AG09309 (cell line): ENCODE data around the gene PPP6R2.

ENCODE experiments used
- DNase-seq: peaks from one replicate; pipeline ENCODE4 v3.0.0-alpha.2; 2010; ENCODE audit warnings: low read depth
- H3K4me3 ChIP-seq: 2 replicates; pipeline ENCODE4 v1.5.1; 2011; ENCODE audit warnings: mild to moderate bottlenecking, low read depth, low read length, moderate library complexity; ENCODE audit not compliant: control insufficient read depth
- TF ChIP-seq, protein P1 (sequence below): IDR thresholded peaks from 2 replicates; pipeline ENCODE4 v1.5.1; 2011; ENCODE audit warnings: mild to moderate bottlenecking, low read depth, low read length, inconsistent platforms; ENCODE audit not compliant: insufficient read depth, control insufficient read depth; ENCODE audit errors: missing control alignments

Gene PPP6R2

DNA sequence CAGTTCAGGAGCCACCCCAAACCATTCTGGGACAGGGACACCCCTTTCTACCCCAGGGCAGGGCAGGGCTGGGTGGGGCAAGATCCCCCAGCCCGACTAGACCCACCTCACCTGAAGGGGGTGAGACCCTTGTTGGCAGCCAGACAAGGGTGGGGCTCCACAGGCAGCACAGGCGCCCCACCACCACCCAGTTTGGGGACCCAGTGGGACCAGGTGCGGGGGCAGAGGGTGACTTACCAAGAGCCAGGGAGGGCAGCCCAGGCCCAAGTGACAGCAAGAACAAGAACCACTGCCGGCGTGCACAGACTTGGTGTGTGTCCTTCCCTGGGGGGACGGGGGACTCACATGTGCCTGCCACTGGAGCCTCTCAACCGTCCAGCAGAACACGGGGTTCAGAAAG lies 140.4 kb downstream of the PPP6R2 start:
- DNase-seq, result no peak
- TF ChIP-seq, protein P1, sequence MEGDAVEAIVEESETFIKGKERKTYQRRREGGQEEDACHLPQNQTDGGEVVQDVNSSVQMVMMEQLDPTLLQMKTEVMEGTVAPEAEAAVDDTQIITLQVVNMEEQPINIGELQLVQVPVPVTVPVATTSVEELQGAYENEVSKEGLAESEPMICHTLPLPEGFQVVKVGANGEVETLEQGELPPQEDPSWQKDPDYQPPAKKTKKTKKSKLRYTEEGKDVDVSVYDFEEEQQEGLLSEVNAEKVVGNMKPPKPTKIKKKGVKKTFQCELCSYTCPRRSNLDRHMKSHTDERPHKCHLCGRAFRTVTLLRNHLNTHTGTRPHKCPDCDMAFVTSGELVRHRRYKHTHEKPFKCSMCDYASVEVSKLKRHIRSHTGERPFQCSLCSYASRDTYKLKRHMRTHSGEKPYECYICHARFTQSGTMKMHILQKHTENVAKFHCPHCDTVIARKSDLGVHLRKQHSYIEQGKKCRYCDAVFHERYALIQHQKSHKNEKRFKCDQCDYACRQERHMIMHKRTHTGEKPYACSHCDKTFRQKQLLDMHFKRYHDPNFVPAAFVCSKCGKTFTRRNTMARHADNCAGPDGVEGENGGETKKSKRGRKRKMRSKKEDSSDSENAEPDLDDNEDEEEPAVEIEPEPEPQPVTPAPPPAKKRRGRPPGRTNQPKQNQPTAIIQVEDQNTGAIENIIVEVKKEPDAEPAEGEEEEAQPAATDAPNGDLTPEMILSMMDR, result no peak
- no peak overlapping the region; the same call in 1 of the 2 replicates for H3K4me3 ChIP-seq

DNA sequence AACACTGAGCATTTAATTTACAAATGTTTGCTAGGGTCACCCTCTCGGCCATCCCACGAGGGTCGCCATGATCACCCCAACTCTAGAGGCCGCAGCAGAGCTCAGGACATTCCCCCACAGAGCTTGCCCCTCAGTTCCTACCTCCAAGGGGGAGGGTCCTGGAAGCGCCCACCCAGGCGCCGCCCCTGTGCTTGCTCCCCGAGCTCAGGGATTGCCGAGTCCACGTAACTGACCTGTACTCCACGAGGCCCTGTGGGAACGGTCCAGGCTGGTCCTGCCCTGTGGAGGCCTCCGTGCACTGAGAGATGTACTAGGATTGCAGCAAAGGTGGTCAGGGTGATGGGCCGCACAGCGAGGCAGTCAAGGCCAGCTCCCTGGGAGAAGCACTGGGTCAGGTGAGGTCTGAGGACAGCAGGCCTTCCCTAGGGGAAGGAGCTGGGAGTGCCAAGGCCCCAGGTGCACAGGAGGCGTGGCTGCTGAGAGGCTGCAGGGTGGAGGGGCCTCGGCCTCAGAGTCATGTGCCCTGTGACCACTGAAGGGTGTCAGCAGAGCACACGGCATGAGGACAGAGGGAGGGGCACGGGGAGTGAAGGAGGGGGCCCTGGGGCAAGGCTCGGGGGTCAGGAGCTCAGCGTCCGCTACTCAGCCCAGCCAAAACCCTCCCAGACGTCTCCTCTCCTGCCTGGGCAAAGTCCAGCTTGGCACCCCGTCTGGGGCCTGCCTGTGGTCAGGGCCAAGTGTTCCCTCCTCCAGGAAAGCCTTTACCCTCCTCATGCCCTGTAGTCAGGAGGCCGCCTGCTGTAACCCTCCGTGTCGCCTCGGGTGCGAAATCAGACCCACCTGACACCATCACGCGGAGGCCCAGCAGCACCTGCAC lies 141.1 kb downstream of the PPP6R2 start:
- no peak for DNase-seq
- TF ChIP-seq, protein P1, result no peak
- no peak overlapping the region for H3K4me3 ChIP-seq

DNA sequence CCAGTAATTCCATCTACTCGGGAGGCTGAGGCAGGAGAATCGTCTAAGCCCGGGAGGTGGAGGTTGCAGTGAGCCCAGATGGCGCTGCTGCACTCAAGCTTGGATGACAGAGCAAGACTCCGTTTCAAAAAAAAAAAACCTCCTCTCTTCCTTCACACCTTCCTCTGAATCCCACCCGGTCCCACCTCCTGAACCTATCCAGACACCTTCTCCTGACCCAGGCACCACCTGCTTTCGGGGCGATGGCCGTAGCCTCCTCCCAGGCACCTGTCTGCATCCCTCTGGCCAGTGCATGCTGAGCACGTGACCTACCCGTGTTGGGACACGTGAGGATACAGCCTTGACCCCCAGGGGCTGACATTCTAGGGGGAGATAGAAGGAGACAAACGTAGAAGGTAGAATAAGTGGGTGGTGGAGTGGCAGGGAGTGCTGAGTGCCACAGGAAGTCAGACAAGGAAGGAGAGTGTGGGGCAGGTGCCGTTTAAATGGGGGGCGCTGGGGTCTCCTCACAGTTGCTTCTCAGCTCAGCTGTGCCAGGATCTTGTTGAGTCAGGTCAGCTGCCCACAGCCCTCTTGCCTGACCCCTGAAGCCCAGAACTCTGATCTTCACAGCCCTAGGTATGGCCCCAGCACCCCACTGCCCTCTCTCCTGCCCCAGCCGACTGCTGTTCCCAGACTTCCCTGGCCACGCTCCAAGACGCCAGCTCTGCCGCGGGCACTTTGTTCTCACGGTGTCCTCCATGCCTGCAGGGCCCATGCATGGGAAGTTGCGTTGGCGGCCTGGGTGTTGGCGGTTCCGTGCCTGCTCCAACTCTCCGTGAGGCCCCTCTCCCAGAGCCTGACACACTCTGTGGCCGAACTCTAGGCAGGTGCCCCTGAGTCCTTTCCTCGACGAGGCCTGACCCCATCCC lies 142.3 kb downstream of the PPP6R2 start:
- no peak overlapping the region for H3K4me3 ChIP-seq
- TF ChIP-seq, protein P1, result no peak
- DNase-seq, result no peak

DNA sequence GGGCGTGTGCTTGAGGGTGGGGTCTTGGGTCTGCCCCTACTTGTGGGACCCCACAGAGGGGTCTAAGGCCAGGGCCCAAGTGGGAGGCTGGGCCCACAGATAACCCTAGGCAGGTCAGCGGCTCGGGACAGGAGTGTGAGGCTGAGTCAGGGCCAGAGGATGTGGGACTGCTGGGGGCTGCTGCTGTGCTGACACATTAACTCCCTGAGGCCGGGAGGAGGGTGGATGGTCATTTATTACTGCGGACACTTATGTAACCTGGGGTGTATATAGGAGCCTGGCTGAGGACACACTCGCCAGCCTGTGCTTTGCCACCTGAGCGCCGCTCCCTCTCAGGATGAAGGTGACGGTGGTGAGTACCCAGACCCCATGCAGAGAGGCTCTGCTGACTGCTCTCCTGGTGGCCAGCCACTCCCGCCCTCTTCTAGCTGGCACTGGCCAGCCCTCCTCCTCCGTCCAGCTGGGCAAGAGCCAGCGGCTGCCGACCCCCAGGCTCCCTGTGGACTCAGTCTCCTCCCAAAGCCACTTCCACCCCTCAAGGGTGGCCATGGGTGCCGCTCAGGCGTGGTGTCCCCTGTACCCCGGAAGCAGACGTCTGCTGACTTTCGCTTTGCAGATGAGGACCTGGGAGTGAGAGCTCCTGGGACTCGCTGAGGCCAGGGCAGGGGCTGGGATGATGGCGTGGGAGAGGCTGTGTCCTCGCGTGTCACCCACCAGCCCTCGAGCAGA lies 143.6 kb downstream of the PPP6R2 start, which contains the start of gene MIOX:
Gene MIOX, plus strand, starts transcription at position 299 of the 729 bp plus-strand sequence. Its CDS starts 39 bp downstream, at position 338.
- TF ChIP-seq, protein P1, result no peak
- H3K4me3 ChIP-seq, result no peak within 1 kb of the TSS
- DNase-seq, result no peak

DNA sequence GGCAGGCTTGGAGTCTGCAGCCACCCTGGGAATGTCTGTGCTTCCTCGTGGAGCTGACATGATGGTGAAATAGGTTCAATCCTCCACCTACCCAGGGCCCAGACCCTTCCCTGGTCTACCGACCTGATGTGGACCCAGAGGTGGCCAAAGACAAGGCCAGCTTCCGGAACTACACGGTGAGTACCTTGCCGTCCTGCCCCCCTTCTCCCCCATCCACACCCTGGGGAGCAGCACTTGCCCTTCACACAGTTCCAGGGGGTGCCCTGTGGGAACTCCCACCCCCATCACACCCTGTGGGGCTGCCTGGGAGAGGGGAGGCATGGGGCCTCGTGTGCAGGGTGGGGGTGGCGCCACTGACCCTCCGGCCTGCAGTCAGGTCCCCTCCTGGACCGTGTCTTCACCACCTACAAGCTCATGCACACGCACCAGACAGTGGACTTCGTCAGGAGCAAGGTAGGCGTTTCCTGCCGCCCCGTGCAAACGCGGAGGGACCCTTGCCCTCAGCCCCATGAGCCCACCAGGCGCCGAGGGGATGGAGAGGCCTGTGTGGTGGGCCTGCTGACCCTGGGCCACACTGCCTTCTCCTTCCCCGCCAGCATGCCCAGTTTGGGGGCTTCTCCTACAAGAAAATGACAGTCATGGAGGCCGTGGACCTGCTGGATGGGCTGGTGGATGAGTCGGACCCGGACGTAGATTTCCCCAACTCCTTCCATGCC lies 144.3 kb downstream of the PPP6R2 start:
- H3K4me3 ChIP-seq, result no peak overlapping the region
- TF ChIP-seq, protein P1, result no peak
- no peak for DNase-seq
